GM19239 (cell line): Measurements from ENCODE around the gene CCDC91.
A peak's percentile ranks its signal among the peaks of the same experiment; 100 is the strongest.
"Not testable (repeated sequence)": the region's sequence is repeated elsewhere in the genome, so short reads cannot be mapped to it uniquely, and the experiment has no call there.

Experiments used
- DNase-seq: peaks from one replicate; pipeline ENCODE4 v3.0.0; 2011; ENCODE audit warnings: low spot score; ENCODE audit not compliant: insufficient read length
- FAIRE-seq: peaks from 2 replicates; lab custom pipeline; 2011; peaks lifted over from hg19 to GRCh38; lab: Jason Lieb, UNC

Gene CCDC91

DNA sequence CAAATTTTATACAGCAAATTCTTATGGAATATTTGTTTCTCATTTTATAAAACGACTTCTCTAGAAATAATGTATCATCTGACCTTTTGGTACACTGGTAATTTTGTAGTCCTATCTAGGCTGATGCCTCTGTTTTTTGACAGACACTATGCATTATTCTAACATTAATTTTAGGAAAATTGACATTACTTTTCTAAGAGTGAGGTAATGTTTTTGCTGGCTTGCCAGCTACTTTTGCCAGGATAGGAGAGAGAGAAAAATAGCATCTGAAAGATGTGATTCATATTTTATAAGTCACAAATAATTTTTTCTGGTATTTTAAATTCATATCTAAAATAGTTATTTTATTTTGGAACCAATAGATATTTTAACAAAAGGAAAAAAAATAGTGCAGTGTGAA, 153.5 kb downstream of the CCDC91 start:
- FAIRE-seq (no peak), DNase-seq (no peak)

DNA sequence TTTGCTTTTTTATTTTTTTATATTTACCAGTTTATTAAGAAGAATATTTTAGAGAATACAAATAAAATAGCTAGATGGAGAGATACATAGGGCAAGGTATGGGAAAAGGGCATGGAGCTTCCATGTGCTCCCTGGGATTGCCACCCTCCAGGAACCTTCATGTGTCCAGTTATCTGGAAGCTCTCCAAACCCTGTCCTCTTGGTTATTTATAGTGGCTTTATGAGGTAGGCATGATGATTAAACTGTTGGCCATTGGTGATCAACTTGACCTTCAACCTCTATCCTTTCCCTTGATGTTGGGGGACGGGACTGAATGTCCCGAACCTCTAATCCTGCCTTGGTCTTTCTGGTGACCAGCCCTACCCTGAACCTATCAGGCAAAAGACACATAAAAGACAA, 156.3 kb downstream of the CCDC91 start:
- FAIRE-seq (no peak), DNase-seq (no peak)

DNA sequence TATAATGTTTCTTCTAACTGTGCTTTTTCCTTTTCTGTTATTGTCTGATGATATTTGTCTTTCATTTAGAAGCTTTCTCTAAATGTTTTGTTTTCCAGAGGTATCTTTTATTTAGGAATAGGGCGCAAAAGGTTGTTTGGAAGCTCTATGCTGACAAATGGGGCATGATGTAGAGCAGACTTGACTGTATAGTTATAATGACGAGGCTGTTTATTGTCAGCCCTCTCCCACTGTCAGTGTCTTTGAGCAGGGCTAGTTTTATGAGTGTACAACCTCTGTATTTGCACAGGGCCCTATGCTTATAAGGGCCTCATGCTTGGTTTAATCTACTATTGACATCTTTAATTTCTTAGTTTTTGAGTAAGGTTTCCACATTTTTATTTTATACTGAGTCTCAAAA, 158.9 kb downstream of the CCDC91 start:
- DNase-seq (no peak), FAIRE-seq (no peak)

DNA sequence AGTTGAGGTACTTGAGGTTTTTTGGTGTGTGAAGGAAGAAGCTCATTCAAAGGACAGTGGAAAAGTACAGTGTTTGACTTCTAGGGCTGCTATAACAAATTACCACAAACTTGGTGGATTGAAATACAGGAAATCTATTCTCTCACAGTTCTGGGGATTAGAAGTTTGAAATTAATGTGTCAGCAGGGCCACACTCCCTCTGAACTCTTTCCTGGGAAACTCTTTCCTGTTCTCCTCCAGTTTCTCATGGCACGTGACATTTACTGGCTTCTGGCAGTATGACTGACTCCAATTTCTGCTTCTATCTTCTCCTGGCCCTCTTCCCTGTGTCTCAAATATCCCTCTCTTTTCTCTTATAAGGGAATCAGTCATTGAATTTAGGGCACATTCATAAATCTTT, 160.2 kb downstream of the CCDC91 start:
- no peak for FAIRE-seq
- no peak for DNase-seq

DNA sequence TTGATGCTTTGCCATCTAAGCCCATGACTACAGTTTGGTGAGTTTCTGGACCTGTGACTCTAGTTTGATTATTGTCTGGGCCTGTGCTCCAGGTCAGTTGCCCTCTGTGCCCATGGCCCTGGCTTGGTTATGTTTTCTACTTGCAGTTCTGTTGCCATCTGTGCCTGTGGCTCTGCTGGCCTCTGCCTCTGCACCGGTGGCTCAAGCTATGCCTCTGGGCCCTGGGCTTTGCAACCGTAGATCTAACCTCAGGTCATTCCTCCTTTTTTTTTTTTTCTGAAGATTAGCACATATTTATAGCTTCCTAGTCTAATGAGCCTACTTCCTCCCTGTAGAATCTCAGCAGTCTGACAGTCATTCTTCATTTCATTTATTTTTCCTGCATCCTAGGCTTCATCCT, 161.2 kb downstream of the CCDC91 start:
- DNase-seq (no peak), FAIRE-seq (no peak)

DNA sequence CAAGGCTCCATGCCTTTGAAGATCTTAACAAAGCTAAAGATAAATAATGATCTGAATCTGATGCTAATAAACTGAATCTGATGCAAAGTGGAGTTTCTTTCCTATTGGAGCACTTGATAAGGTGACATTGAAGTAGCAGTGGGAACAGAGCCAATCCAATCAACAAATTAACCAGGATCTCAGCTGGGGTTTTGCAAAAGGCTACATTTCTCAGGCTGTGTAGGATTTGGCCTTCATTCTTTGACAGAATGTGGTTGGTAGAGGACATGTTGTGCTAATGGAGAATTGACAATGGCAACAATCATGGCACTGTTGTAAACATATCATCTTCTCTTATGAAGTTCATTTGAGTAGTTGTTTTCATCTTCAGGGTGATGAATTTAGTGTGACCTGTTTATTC, 164.9 kb downstream of the CCDC91 start:
- no peak for FAIRE-seq
- DNase-seq: no peak

DNA sequence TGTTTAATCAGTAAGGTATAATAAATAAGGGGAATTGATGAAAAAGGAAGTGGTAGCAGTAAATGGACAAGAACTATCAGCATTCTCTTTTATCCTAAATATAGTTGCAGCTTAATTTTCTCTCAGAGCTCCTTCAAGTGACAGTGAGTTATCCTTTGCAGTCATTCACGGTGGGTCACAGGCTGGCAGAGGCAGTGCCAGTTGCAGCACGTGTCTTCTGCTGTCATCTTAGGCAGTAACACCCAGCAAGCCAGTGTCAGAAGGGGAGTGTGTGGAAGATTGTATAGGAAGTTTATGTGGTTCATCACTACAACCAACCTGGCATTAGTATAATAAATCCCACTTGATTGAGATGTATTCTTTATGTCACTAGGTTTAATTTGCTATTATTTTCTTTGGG, 170.0 kb downstream of the CCDC91 start:
- DNase-seq (no peak), FAIRE-seq (no peak)

DNA sequence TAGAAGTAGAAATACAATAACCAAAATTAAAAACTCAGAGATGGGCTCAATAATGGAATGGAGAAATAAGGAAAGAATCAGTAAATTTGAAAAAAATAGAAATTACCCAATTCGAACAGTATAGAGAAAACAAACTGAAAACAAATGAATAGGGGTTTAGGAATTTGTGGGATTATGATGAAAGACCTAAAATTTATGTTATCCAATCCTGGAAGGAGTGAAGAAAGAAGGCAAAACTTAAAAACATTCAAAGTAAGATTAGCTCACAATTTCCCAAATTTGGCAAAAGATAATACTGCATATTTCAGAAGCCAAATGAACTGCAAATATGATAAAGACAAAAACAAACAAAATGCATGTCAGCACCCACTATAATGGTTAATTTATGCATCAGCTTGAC, 177.1 kb downstream of the CCDC91 start:
- no peak for DNase-seq
- no peak for FAIRE-seq

DNA sequence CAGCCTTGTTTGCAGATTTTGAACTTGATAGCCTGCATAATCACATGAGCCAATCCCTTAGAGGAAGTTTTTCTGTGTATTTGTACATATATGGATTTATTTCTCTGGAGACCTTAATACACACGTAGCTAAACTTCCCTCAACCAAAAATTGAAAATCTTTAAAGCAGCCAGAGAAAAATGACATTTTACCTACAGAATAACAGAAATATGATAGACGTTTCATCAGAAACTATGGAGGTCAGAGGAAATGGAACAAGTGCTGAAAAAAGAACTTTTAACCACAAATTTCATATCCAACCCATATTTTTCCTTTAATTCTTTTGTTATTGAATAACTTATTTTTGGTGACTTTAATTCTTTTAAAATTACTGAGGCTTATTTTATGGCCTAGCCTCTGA, 177.7 kb downstream of the CCDC91 start:
- FAIRE-seq: no peak
- DNase-seq: no peak

DNA sequence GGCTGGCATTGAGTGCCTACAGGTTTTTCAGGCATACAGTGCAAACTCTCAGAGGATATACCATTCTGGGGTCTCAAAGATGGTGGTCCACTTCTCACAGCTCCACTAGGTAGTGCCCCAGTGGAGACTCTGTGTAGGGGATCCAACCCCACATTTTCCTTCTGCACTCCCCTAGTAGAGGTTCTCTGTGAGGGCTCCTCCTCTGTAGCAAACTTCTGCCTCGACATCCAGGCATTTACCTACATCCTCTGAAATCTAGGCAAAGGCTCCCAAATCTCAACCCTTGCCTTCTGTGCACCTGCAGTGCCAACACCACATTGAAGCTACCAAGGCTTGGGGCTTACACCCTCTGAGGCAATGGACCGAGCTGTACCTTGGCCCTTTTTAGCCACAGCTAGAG, 179.2 kb downstream of the CCDC91 start:
- no peak for FAIRE-seq

DNA sequence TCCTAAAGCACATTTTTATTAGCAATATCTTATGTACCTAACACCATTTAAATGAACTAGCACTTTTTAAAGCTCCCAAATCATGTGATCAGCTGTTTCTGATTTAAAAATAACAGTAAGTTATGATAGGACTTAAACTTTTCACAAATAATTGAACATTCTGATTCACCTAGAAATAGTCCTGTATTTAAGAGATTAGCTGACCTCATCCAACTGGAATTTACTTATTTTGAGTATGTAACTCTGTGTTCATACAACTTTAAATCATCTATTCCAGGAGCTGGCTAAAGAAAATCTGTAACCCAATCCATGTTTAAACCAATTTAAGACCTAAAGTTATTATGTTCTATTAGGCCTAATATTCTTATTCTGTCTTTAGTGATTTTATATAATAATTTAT, 184.3 kb downstream of the CCDC91 start:
- DNase-seq: no peak
- FAIRE-seq: no peak

More for the DNA sequence above, 179.2 kb downstream of the CCDC91 start:
- DNase-seq: no peak

DNA sequence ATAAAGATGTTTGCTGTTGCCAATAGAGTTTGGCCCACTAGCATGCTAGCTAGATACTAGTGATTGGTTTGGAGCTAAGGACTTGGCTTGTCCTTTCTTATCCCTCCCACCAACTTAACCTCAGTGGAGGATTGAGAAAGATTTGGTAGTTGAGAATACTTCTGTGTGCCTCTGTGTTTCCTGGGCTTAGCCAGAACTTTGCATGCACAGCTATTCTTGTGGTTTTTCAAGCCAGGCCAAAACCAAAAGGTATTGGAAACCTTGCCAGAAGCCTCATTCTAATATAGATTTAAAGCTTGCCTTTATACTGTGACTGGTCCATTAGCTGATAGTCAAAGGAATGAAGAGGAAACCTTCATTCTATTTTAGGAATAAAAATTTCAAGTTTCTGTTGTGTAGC, 188.5 kb downstream of the CCDC91 start:
- DNase-seq: no peak
- FAIRE-seq: peak; percentile 76

DNA sequence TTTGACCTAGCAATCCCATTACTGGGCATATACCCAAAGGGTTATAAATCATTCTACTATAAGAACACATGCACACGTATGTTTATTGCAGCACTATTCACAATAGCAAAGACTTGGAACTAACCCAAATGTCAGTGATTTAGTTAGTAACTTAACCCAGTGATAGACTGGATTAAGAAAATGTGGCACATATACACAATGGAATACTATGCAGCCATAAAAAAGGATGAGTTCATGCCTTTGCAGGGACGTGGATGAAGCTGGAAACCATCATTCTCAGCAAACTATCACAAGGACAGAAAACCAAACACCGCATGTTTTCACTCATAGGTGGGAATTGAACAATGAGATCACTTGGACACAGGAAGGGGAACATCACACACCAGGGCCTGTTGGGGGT, 189.5 kb downstream of the CCDC91 start:
- not testable (repeated sequence) for FAIRE-seq, DNase-seq

DNA sequence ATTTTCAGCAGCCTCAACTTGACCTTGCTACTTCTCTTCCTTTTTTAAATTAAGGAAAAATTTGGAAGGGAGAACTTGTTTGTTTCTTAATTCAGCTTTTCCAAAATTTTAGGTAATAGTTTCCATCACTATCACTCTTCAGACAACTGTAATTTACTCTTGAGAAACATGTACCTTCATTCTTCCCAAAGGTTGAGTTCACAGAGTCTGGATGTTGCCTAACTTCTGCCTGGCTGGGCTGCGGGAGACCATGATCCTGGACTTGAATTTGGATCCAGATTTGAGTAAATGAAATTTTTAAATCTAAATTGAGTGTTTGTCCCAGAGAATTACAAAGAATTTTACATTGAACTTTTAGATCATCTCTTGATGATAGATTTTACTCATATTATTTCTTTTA, 193.1 kb downstream of the CCDC91 start:
- DNase-seq: no peak
- FAIRE-seq: no peak

DNA sequence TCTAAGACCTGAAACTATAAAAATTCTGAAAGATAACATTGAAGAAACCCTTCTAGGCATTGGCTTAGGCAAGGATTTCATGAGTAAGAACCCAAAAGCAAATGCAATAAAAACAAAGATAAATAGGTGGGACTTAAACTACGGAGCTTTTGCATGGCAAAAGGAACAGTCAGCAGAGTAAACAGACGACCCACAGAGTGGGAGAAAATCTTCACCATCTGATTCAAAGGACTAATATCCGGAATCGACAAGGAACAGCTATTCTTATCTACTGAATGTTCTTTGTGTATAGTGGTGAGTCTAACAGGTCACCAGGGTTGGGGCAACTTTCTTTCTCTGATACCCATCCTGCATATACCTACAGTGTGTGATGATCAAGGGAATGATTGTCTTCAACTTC, 198.6 kb downstream of the CCDC91 start:
- no peak for FAIRE-seq
- DNase-seq: no peak

DNA sequence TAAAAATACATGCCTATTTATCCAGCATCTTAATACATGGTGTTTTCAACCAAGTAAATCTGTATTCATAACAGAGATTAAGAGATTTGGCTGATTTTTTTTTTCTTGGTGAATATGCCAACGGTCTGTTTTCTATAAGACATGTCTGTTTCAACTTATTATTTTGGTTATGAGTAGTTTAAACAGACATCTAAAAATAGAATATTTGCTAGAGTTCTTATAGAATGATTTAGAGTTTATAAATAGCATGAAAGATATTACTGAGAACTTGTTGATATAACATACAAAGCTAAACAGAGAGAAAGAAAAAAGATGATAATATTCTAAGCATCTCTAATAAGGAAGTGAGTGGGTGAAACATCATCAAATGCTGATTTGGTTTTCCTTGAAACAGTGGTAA, 199.9 kb downstream of the CCDC91 start:
- DNase-seq (no peak), FAIRE-seq (no peak)

DNA sequence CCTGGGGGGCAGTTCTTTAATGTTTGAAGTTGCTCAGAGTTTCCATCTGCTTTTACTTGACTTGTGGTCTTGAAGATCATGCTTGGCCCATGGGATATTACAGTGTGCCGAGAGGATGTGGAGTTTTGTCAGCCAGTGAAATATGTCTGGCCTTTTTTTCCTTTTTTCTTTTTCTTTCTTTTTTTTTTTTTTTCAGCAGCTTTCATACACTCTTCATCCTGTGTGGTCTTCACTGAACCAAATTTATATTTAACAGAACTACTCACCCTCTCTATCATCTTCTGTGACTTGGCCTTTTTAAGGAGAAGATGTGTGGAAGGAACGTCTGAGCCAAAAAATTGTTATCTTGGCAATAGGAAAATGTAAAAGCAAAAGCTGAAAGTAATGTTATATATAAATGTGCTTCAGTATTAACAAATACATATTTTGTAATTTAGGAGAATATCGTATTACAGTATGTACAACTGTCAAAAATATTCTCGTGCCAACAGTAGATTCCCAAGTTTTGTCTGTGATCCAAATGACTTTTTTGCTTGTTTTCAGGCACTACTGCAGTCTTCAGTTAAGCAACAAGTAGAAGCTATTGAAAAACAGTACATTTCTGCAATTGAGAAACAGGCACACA, 200.6 kb downstream of the CCDC91 start:
- DNase-seq: no peak
- FAIRE-seq: no peak

DNA sequence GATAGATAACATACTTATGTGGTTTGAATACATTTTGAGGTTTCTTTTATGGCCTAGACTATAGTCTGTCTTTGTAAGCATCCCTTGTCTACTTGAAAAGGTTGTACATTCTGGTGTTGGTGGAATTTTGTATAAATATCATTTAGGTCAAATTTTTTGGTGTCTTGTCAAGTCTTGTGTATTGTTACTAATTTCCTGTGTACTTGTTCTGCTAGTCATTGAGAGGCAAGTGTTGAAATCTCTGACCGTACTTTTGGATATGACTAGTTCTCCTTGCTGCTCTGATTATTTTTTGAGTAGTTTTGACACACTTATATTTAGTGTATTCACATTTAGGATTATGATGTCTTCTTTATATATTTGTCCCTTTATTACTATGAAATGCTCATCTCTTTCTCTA, 219.6 kb downstream of the CCDC91 start:
- FAIRE-seq: no peak
- no peak for DNase-seq

DNA sequence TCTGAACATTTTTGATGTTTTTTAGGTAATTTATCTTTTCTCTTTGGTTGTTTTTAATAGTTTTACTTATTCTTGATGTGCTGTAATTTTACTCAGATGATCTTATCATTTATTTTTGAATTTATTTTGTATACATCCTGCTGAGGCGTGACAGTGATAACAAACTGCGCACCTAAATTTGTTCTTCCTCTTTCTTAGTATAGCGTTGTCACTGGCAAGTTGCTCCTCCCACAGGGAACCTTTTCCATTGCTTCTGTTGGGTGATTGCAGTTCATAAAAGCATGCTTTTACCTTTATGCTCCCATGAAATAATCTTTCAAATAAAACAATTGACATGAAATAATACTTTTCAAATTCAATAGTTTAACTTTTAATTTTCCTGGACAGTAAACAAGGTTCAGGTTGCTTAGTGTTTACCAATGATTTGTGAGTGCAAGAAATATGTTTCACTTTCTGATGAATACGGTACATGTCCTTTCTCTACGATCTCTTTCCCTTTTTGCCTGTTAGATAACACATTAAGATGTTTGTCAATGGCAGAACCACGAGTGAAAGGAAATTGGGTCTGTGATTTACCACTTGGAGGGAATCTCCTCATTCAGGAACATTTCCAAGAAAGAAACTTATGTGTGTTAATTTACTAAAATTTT, 223.3 kb downstream of the CCDC91 start:
- peak; percentile 88 for FAIRE-seq

DNA sequence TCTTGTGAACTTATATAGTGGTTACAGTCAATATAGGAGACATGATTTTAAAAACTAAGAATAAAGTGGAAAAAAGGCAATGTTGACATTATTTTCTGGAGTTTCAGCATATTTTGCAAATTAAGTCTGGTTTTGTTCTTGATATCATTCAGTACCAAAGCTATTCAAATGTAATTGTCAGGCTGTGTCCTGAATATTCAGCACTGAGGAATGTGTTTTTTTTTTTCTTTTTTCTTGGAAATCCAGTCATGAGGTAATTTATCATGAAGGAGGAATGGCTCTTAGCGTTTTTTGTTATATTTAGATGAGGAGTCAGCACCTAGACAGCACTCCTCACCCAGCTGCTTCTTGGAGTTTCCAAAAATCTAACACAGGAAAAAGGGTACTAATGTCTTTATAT, 225.5 kb downstream of the CCDC91 start:
- DNase-seq (no peak), FAIRE-seq (no peak)

More for the DNA sequence above, 223.3 kb downstream of the CCDC91 start:
- DNase-seq: no peak

DNA sequence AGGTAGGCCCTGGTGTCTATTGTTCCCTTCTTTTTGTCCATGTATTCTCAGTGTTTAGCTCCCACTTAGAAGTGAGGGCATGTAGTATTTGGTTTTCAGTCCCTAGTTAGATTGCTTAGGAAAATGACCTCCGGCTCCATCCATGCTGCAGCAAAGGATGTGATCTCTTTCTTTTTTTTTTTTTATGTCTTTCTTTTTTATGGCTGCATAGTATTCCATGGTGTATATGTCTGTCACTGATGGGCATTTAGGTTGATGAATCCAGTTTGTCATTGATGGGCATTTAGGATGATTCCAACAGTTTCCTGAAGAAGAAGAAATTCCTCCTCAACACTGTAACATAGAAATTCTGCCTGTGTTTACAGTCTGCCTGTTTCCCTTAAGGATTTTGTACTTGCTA, 231.1 kb downstream of the CCDC91 start:
- FAIRE-seq: no peak
- no peak for DNase-seq

DNA sequence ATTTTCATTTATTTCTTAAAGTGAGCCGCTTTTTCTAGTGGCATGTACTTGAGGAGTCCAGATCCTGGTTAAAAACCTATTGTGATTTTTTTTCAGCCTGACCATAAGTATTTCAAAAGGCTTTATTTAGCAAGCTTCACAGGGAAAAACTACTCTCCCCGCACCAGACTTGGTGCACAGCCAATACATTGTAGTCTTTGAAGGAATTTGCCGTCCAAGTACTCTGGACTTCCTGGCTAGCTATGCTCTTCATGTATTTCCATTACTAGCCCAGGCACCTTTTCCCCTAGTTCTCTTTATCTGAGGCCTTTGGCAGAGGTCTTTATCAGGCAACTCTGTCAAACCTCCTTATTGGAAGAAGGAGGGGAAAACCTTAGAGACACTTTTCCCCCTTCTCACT, 234.7 kb downstream of the CCDC91 start:
- FAIRE-seq (no peak), DNase-seq (no peak)
